CD4-positive, alpha-beta T cell treated with Interleukin-1 beta for 1 hour (primary cell): ENCODE data around the gene MT1G.

Experiments
- DNase-seq, 2 donors: peaks; one replicate each; pipeline ENCODE4 v3.0.0-alpha.2; 2020 to 2022

MT1G gene

DNA sequence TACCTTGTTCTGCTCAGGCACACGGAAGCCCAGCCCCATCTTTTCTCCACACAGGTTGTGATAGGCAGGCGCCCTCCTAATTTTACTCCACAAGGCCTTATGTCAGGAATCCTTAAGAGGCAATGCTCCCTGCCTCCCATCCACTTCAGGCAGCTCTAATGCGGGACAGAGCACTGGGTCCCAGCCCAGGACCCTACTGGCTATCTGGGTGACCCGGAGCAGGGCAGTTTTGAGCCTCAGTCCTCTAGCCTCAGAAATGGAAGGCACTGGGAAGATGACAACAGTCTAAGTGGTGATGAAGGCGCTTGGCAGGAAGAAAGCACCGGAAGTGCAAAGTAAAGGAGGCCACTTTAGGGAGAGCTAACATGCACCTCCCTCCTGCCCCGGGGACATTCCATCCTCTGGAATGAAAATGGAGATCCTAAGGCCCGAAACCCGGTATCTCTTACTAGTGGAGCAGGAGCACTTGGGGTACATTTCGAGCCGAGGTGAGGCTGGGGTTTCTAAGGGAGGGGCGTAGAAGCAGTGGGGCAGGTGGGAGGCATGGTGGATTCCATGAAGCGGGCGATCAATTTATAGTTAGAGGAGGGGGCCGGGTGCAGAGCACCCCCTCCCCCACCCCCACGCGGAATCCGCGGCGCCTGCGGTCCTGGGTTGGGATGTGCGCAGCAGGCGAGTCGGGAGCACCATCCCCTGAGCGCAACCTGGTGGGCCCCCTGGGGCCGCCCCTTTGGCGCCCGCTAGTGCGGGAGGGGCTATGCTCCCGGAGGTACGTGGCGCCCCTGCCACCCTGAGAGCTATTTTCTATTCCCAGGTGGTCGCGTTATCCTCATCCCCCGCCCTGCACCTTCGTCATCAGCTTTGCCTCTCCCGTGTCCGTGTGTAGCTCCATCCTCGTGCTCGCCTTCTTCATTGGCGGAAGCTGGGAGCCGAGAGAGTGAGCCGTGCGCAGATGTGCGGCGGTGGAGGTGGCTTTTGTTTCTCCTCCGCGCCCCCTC, 5.2 kb downstream of the MT1G start:
- peak in 1 of 2 donors; percentile 20 for DNase-seq

GRCh38 chr16:56658327-56658875, 9.5 kb downstream of the MT1G start:
- no peak for DNase-seq

GRCh38 chr16:56657555-56658326, 10.1 kb downstream of the MT1G start, which contains the start of gene MT1F:
TSS of gene MT1F (plus strand) at chr16:56657959. CDS start at chr16:56658059, 100 bp downstream.
- peak; percentile 58 to 70 for DNase-seq

- no peak for DNase-seq
Observed at GRCh38 chr16:56653218-56653617, 14.6 kb downstream of the MT1G start.

- DNase-seq = no peak
Observed at GRCh38 chr16:56652600-56652999, 15.3 kb downstream of the MT1G start.

GRCh38 chr16:56651586-56651985, 16.3 kb downstream of the MT1G start, which contains the start of gene MT1B:
TSS of gene MT1B (plus strand) at chr16:56651886. CDS start at chr16:56651954, 68 bp downstream.
- no peak for DNase-seq

DNA sequence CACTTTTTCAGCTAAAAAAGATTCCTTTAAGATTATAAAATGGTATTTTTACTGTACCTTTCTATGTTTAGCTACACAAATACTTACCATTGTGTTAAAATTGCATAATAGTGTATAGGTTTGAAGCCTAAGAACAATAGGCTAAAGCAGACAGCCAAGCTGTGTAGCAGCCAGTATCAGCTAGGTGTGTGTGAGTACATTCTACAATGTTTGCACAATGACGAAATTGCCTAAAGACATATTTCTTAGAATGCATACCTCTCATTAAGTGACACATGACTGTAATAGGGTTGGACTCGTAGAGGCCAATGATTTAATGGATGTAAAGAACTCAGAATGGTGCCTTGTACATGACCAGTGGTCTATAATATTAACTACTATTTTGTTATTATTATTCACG, 18.0 kb downstream of the MT1G start:
- DNase-seq = no peak

DNA sequence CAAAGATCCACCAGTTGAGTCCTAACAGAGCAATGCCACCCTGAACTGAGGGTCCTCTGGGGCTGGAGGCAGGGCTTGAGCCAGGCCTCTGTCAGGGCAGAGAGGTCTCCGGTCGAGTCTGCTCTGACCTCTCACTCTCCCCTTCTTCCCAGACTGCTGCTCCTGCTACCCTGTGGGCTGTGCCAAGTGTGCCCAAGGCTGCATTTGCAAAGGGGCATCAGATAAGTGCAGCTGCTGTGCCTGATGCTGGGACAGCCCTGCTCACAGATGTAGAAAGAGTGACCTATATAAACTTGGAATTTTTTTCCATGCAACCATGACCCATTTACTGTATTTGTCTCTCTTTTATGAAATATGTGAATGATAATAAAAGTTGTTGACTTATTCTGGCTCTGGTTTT, 18.6 kb downstream of the MT1G start:
- no peak for DNase-seq

DNA sequence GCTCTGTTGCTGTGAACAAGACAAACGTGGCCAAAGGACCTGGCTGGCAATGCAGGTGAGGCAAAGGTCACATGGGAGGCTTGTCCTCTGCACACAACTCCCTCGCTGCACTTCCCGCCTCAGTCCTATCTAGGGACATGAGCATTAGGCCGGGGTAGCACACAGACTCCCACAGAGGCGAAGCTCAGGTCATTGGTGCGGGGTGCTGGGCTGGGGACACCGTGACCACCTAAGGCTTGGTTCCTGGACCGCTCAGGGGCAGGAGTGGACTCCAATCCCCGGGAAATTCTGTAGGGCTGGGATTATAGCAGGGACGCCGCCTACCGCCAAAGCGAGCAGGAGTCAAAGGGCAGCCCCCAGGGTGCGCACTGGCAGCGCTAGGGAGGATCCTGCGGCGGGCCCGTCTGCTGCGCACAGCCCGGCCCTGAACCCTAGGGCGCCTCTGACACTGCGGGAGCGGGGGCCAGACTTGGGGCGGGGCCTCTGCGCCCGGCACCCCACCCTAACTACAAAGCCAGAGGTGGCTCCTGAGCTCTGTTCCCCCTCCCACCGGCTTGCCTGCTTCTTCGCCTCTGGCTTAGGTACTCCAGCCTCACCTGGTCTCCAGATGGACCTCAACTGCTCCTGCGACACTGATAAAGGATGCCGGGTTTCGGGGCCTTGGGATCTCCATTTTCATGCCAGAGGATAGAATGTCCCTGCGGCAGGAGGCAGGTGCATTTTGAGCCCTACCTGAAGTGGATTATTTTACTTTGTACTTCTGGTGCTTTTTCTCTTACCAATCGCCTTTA, 20.0 kb downstream of the MT1G start:
- DNase-seq = no peak

DNA sequence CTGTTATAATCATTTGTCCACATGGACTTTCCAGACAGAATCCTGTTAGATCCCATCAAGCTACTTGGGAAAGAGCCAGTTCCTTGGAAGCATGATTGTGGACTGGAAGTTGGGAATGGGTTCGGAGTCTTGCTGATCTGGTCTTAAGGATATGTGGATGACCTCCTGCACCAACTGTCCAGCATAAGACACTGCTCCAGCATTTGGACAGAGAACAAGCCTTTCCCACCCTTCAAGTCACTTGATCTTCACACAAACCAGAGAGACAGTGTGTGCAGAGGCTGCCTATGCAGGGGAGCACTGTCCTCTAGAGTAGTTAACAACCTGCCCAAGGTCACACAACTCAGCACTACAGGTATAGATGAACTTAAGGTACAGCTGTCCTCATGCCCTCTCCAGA, 22.0 kb downstream of the MT1G start:
- no peak for DNase-seq

DNA sequence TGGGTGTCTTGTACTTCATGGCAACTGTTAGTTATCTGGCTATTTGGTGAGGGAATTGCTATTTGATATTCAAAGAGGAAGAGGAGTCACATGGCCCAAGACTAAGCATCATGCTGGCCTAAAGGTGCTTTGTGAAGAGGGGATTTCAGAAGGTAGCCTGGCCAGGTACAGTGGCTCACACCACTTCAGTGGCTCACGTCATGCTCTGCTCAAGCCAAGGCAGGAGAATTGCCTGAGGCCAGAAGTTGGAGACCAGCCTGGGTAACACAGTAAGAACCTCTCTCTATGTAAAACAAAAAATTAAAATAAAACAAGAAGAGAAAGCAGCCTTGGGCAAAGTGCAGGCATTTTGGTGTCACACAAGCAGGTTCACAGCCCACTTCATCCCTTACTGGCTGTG, 22.6 kb downstream of the MT1G start:
- DNase-seq = no peak

DNA sequence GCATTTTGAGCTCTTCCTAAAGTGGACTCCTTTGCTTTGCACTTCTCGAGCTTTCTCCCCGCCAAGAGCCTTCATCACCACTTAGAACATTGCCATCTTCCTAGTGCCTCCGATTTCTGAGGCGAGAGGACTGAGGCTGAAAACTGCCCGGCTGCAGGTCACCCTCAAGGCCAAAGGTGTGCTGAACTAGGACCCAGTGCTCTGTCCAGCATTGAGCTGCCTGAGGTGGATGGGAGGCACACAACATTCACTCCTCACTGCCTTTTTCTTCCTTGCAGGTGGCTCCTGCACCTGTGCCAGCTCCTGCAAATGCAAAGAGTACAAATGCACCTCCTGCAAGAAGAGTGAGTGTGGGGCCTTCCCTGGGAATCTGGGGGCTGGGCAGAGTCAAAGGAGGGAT, 24.0 kb downstream of the MT1G start:
- no peak for DNase-seq

DNA sequence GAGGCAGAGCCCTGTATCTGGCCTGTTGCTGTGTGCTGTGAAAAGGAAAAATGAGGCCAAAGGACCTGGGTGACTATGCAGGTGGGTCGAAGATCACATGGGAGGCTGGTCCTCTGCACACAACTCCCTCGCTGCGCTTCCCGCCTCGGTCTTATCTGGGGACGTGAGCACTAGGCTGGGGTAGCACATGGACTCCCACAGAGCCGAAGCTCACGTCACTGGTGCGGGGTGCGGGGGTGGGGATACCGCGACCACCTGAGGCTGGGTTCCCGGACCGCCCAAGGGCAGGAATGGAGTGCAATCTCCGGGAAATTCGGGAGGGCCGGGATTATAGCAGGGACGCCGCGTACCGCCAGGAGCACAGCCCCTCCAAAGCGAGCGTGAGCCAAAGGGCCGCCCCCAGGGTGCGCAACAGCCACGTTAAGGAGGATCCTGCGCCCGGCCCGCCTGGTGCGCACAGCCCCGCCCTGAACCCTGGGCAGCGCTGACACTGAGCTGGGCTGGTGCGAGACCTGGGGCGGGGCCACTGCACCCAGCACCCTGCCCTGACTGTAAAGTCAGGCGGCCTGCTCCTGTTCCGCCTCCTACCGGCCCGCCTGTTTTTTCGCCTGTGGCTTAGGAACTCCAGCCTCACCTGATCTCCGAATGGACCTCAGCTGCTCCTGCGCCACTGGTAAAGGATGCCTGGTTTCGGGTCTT, 24.6 kb downstream of the MT1G start:
- peak; percentile 78 to 81 for DNase-seq

GRCh38 chr16:56641166-56641565, 26.7 kb downstream of the MT1G start:
- DNase-seq = no peak

DNA sequence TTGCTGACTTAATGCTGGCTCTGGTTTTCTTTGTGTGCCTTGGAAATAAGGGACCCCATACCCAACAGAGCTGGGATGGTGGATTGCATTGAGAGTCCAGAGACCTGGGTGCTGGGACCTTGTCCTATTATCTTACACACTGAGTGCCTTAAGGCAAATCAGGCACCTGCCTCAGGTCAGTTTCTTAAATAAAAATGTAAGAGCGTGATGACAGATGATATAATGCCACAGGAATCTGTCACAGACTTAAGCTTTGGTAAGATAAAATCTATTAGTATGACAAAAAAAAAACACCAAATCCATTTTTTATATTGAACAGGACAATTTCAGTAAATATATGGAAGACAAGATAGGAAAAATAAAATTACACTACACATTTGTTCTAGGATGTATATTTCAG, 27.8 kb downstream of the MT1G start:
- DNase-seq = no peak

GRCh38 chr16:56639045-56639444, 28.8 kb downstream of the MT1G start:
- no peak for DNase-seq

DNA sequence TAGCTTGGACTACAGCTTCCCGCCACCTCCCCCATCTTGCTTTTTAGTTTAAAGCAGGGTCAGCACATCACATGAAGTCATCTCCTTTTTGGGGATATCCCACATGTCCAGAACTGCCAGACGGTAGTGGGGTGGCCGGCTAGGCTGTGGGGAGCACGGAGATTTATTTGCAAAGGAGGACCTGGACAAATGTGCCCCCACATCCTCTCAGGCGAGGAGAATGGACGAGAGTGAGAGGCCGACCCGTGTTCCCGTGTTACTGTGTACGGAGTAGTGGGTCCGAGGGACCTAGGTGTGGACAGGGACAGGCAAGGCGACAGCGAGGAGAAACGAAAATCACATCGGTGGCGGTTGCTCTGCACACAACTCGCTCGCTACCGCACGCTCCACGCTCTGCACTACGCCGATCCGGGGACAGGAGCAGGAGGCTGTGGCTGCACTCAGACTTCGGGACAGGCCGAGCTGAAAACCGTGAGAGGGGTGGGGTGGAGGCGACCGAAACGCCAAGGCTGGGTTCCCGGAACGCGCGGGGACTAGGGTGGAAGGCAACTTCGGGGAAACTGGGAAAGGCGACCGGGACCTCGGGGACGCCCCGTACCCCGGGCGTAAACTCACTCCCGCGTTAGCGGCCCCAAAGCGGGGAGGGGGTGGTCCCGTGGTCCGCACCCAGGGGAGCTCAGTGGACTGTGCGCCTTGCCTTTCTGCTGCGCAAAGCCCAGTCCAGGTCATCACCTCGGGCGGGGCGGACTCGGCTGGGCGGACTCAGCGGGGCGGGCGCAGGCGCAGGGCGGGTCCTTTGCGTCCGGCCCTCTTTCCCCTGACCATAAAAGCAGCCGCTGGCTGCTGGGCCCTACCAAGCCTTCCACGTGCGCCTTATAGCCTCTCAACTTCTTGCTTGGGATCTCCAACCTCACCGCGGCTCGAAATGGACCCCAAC, 29.8 kb downstream of the MT1G start, which contains the start of gene MT1A:
TSS of gene MT1A (plus strand) at position 853 of the 937 bp plus-strand sequence. CDS start at position 926, 73 bp downstream.
- no peak for DNase-seq

- DNase-seq = no peak
Observed at GRCh38 chr16:56636616-56637413, 31.1 kb downstream of the MT1G start.

DNA sequence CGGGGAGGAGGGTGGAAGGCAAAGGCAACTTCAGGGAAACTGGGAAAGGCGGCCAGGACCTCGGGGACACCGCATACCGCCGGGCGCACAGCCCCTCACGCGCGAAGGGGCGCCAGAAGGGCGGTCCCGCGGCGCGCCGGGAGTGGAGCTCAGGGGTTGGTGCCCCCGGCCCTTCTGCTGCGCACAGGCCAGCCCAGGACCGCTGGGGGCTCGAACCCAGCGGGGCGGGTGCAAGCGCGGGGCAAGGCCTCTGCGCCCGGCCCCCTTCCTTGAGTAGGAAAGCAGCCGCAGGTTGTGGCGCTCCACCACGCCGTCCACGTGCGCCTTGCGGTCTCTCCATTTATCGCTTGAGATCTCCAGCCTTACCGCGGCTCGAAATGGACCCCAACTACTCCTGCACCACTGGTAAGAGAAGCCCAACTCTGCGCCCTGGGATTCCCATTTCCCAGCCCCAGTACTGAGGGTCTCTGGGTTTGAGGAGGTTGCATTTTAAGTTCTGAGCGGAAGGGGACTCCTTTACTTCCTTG, 32.4 kb downstream of the MT1G start:
- DNase-seq = no peak
